SK-N-SH treated with all-trans-retinoic acid at 6 μM for 48 hours (cell line): ENCODE results near the gene SDK1.

Experiments used
- ATAC-seq: fragments of 200-7000 bp; cut with Tn5 transposase; 3 replicates; pipeline ENCODE4 v1.9.1; 2020; ENCODE audit warnings: mild to moderate bottlenecking, moderate library complexity
- ARNTL ChIP-seq: fragments of 450-650 bp; formaldehyde crosslinking; IDR thresholded peaks from 2 replicates; pipeline ENCODE4 v1.5.0; 2020; ENCODE audit warnings: low read depth, mild to moderate bottlenecking, moderate library complexity, borderline replicate concordance
- CSDC2 ChIP-seq: fragments of 250-450 bp; sonication (Bioruptor Pico); IDR thresholded peaks from 2 replicates; pipeline ENCODE4 v1.5.0; 2020; ENCODE audit warnings: mild to moderate bottlenecking, moderate library complexity
- ESRRG ChIP-seq: fragments of 250-450 bp; sonication (Bioruptor Pico); IDR thresholded peaks from 2 replicates; pipeline ENCODE4 v1.6.1; 2021; ENCODE audit warnings: mild to moderate bottlenecking
- ISL1 ChIP-seq: fragments of 250-450 bp; sonication (Bioruptor Pico); IDR thresholded peaks from 2 replicates; pipeline ENCODE4 v2.1.2; 2022; ENCODE audit warnings: mild to moderate bottlenecking, moderate library complexity
- PPARA ChIP-seq: fragments of 250-450 bp; sonication (Bioruptor Pico); IDR thresholded peaks from 2 replicates; pipeline ENCODE4 v1.5.0; 2020; ENCODE audit warnings: mild to moderate bottlenecking, borderline replicate concordance
- RARB ChIP-seq: fragments of 250-450 bp; sonication (Bioruptor Pico); IDR thresholded peaks from 2 replicates; pipeline ENCODE4 v1.8.0; 2021; ENCODE audit warnings: mild to moderate bottlenecking, moderate library complexity
- TCF4 ChIP-seq: fragments of 250-450 bp; sonication (Bioruptor Pico); IDR thresholded peaks from 2 replicates; pipeline ENCODE4 v1.8.0; 2021; ENCODE audit warnings: mild to moderate bottlenecking, moderate library complexity, borderline replicate concordance
- TOX ChIP-seq: fragments of 250-450 bp; sonication (Bioruptor Pico); IDR thresholded peaks from 2 replicates; pipeline ENCODE4 v1.8.0; 2021; ENCODE audit warnings: mild to moderate bottlenecking, moderate library complexity, borderline replicate concordance
- ZFP3 ChIP-seq: fragments of 250-450 bp; sonication (Bioruptor Pico); IDR thresholded peaks from 2 replicates; pipeline ENCODE4 v1.5.0; 2020; ENCODE audit warnings: mild to moderate bottlenecking, moderate library complexity
- ZFP30 ChIP-seq: fragments of 450-650 bp; formaldehyde crosslinking; IDR thresholded peaks from 2 replicates; pipeline ENCODE4 v1.5.0; 2022; ENCODE audit warnings: mild to moderate bottlenecking, moderate library complexity
- ZNF565 ChIP-seq: fragments of 450-650 bp; formaldehyde crosslinking; conservative IDR thresholded peaks from 2 replicates; pipeline ENCODE4 v1.5.0; 2020; ENCODE audit warnings: low read depth, mild to moderate bottlenecking, moderate library complexity
- ZNF70 ChIP-seq: fragments of 450-650 bp; formaldehyde crosslinking; IDR thresholded peaks from 2 replicates; pipeline ENCODE4 v1.5.0; 2020; ENCODE audit warnings: mild to moderate bottlenecking, moderate library complexity
- ZNF8 ChIP-seq: fragments of 450-650 bp; formaldehyde crosslinking; IDR thresholded peaks from 2 replicates; pipeline ENCODE4 v1.5.0; 2020; ENCODE audit warnings: mild to moderate bottlenecking, moderate library complexity
- TF ChIP-seq, protein P1 (sequence below): fragments of 250-450 bp; sonication (Bioruptor Pico); IDR thresholded peaks from 2 replicates; pipeline ENCODE4 v1.5.1; 2020; ENCODE audit warnings: low read depth, mild to moderate bottlenecking, moderate library complexity
- TF ChIP-seq, protein P2 (sequence below): fragments of 250-450 bp; sonication (Bioruptor Pico); IDR thresholded peaks from 2 replicates; pipeline ENCODE4 v1.5.0; 2020; ENCODE audit warnings: mild to moderate bottlenecking, moderate library complexity
- TF ChIP-seq, protein P3 (sequence below): fragments of 250-450 bp; sonication (Bioruptor Pico); IDR thresholded peaks from 2 replicates; pipeline ENCODE4 v1.8.0; 2021; ENCODE audit warnings: low read depth, mild to moderate bottlenecking, moderate library complexity, borderline replicate concordance
- TF ChIP-seq, protein P4 (sequence below): fragments of 250-450 bp; sonication (Bioruptor Pico); IDR thresholded peaks from 2 replicates; pipeline ENCODE4 v1.8.0; 2020; ENCODE audit warnings: mild to moderate bottlenecking, moderate library complexity, borderline replicate concordance
- TF ChIP-seq, protein P5 (sequence below): fragments of 250-450 bp; sonication (Bioruptor Pico); IDR thresholded peaks from 2 replicates; pipeline ENCODE4 v1.5.1; 2021; ENCODE audit warnings: mild to moderate bottlenecking, moderate library complexity

Gene SDK1

DNA sequence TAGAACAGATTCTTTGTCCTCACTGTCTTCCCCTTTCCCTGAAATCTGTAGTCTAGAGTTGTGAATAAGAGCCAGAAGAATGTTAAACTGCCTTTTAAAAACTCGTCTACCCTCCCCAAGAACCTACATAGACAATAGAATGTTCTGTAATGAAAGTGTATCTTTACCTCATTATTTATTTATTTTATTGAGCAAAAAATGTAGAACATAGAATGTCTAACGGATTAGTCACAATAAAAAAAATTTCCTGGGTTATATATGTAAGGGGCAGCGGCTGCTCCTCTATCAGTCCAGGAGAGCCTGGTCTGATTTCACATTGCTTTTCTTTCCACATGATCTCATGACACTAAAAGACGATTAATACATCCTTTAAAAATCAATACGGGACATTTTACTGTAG is 135.7 kb downstream of the SDK1 start (continued):
- TF ChIP-seq ESRRG (CRISPR knock-in tag): no peak
- no peak for TF ChIP-seq ZNF70
- TF ChIP-seq, protein P1, sequence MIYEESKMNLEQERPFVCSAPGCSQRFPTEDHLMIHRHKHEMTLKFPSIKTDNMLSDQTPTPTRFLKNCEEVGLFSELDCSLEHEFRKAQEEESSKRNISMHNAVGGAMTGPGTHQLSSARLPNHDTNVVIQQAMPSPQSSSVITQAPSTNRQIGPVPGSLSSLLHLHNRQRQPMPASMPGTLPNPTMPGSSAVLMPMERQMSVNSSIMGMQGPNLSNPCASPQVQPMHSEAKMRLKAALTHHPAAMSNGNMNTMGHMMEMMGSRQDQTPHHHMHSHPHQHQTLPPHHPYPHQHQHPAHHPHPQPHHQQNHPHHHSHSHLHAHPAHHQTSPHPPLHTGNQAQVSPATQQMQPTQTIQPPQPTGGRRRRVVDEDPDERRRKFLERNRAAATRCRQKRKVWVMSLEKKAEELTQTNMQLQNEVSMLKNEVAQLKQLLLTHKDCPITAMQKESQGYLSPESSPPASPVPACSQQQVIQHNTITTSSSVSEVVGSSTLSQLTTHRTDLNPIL: peak; percentile 54; the same call in 1 of the 2 replicates
- TF ChIP-seq RARB (CRISPR knock-in tag): no peak
- no peak for TF ChIP-seq ZNF565 (CRISPR knock-in tag)

DNA sequence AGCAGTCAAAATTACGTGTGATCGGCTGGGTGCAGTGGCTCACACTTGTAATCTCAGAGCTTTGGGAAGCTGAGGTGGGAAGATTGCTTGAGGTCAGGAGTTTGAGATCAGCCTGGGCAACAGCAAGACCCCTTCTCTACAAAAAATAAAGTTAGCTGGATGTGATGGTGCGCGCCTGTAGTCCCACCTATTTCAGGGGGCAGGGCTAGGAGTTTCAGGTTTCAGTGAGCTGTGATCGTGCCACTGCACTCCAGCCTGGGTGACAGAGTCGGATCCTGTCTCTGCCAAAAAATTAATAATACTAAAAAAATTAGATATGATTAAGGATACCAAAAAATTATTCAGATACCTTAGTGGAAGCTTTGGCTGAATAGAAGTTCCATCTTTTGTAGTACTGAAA is 136.4 kb downstream of the SDK1 start:
- 0 out of 3 replicates have a peak, but pooled peaks have one; percentile 7 for ATAC-seq
- TF ChIP-seq CSDC2 (CRISPR knock-in tag) (no peak), ZNF70 (no peak), TCF4 (CRISPR knock-in tag) (no peak), ZNF565 (CRISPR knock-in tag) (no peak), ARNTL (no peak), RARB (CRISPR knock-in tag) (no peak), ISL1 (CRISPR knock-in tag) (no peak), TOX (no peak), PPARA (CRISPR knock-in tag) (no peak), ZFP30 (CRISPR knock-in tag) (no peak), ZNF8 (no peak)
- TF ChIP-seq, protein P2, sequence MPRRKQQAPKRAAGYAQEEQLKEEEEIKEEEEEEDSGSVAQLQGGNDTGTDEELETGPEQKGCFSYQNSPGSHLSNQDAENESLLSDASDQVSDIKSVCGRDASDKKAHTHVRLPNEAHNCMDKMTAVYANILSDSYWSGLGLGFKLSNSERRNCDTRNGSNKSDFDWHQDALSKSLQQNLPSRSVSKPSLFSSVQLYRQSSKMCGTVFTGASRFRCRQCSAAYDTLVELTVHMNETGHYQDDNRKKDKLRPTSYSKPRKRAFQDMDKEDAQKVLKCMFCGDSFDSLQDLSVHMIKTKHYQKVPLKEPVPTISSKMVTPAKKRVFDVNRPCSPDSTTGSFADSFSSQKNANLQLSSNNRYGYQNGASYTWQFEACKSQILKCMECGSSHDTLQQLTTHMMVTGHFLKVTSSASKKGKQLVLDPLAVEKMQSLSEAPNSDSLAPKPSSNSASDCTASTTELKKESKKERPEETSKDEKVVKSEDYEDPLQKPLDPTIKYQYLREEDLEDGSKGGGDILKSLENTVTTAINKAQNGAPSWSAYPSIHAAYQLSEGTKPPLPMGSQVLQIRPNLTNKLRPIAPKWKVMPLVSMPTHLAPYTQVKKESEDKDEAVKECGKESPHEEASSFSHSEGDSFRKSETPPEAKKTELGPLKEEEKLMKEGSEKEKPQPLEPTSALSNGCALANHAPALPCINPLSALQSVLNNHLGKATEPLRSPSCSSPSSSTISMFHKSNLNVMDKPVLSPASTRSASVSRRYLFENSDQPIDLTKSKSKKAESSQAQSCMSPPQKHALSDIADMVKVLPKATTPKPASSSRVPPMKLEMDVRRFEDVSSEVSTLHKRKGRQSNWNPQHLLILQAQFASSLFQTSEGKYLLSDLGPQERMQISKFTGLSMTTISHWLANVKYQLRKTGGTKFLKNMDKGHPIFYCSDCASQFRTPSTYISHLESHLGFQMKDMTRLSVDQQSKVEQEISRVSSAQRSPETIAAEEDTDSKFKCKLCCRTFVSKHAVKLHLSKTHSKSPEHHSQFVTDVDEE (CRISPR knock-in tag): no peak
- TF ChIP-seq, protein P3, sequence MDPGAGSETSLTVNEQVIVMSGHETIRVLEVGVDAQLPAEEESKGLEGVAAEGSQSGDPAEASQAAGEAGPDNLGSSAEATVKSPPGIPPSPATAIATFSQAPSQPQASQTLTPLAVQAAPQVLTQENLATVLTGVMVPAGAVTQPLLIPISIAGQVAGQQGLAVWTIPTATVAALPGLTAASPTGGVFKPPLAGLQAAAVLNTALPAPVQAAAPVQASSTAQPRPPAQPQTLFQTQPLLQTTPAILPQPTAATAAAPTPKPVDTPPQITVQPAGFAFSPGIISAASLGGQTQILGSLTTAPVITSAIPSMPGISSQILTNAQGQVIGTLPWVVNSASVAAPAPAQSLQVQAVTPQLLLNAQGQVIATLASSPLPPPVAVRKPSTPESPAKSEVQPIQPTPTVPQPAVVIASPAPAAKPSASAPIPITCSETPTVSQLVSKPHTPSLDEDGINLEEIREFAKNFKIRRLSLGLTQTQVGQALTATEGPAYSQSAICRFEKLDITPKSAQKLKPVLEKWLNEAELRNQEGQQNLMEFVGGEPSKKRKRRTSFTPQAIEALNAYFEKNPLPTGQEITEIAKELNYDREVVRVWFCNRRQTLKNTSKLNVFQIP (CRISPR knock-in tag): no peak
- TF ChIP-seq, protein P4, sequence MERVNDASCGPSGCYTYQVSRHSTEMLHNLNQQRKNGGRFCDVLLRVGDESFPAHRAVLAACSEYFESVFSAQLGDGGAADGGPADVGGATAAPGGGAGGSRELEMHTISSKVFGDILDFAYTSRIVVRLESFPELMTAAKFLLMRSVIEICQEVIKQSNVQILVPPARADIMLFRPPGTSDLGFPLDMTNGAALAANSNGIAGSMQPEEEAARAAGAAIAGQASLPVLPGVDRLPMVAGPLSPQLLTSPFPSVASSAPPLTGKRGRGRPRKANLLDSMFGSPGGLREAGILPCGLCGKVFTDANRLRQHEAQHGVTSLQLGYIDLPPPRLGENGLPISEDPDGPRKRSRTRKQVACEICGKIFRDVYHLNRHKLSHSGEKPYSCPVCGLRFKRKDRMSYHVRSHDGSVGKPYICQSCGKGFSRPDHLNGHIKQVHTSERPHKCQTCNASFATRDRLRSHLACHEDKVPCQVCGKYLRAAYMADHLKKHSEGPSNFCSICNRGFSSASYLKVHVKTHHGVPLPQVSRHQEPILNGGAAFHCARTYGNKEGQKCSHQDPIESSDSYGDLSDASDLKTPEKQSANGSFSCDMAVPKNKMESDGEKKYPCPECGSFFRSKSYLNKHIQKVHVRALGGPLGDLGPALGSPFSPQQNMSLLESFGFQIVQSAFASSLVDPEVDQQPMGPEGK: no peak
- TF ChIP-seq, protein P5, sequence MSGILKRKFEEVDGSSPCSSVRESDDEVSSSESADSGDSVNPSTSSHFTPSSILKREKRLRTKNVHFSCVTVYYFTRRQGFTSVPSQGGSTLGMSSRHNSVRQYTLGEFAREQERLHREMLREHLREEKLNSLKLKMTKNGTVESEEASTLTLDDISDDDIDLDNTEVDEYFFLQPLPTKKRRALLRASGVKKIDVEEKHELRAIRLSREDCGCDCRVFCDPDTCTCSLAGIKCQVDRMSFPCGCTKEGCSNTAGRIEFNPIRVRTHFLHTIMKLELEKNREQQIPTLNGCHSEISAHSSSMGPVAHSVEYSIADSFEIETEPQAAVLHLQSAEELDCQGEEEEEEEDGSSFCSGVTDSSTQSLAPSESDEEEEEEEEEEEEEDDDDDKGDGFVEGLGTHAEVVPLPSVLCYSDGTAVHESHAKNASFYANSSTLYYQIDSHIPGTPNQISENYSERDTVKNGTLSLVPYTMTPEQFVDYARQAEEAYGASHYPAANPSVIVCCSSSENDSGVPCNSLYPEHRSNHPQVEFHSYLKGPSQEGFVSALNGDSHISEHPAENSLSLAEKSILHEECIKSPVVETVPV: no peak
- TF ChIP-seq, protein P1: no peak

DNA sequence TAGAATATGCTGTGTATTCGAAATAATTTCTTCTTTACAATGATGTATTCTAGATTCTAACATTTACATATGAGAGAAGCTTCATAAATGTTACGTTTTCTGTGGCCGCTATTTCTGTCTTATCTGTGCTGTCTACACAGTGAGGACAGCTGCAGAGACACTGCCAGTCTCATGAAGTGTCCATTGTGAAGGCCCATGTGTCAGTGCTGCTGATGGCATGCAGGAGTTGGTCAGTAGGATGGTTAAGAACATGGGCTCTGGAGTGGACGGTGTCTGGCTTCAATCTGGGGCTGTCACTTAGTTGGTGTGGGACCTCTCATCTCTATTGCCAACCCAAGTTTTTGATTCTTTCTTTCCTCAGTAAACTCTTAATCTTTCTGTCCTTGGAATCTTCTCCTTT is 137.3 kb downstream of the SDK1 start:
- TF ChIP-seq ZFP3 (no peak), ZFP30 (CRISPR knock-in tag) (no peak), ISL1 (CRISPR knock-in tag) (peak; percentile 50)
- ATAC-seq: peak; percentile 9
